ENCODE measurements around the gene MAST2.
"Not testable (repeated sequence)": the region's sequence is repeated elsewhere in the genome, so short reads cannot be mapped to it uniquely, and the experiment has no call there.

MAST2 gene

DNA sequence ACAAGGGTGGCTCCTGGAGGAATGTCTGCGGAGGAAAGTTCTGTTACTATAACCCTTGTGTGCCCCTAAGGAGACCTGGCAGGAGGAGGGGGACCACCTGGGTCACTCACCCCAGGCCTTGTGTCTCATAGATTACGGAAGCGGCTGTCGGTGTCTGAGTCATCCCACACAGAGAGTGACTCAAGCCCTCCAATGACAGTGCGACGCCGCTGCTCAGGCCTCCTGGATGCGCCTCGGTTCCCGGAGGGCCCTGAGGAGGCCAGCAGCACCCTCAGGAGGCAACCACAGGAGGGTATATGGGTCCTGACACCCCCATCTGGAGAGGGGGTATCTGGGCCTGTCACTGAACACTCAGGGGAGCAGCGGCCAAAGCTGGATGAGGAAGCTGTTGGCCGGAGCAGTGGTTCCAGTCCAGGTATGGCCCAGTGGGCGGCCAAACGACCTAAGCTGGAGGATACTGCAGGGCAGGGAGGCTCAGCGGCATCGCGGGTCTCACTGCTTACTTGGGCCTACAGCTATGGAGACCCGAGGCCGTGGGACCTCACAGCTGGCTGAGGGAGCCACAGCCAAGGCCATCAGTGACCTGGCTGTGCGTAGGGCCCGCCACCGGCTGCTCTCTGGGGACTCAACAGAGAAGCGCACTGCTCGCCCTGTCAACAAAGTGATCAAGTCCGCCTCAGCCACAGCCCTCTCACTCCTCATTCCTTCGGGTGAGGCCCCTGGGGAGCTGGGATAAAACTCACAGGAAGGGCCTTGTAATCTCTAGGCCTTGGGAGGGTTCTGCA lies 227.7 kb downstream of the MAST2 start:
- Mint-ChIP-seq H3K36me3 (no peaks in the 10 kb centered on the region), H3K27ac (no peak overlapping the region), H3K27me3 (no peaks in the 10 kb centered on the region), H3K4me3 (no peak overlapping the region), H3K9me3 (ENCODE audit: low read depth) (no peaks in the 10 kb centered on the region), H3K4me1 (ENCODE audit: low read depth) (no peaks in the 10 kb centered on the region)

DNA sequence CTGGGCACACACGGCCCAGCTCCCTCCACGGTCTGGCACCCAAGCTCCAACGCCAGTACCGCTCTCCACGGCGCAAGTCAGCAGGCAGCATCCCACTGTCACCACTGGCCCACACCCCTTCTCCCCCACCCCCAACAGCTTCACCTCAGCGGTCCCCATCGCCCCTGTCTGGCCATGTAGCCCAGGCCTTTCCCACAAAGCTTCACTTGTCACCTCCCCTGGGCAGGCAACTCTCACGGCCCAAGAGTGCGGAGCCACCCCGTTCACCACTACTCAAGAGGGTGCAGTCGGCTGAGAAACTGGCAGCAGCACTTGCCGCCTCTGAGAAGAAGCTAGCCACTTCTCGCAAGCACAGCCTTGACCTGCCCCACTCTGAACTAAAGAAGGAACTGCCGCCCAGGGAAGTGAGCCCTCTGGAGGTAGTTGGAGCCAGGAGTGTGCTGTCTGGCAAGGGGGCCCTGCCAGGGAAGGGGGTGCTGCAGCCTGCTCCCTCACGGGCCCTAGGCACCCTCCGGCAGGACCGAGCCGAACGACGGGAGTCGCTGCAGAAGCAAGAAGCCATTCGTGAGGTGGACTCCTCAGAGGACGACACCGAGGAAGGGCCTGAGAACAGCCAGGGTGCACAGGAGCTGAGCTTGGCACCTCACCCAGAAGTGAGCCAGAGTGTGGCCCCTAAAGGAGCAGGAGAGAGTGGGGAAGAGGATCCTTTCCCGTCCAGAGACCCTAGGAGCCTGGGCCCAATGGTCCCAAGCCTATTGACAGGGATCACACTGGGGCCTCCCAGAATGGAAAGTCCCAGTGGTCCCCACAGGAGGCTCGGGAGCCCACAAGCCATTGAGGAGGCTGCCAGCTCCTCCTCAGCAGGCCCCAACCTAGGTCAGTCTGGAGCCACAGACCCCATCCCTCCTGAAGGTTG lies 231.4 kb downstream of the MAST2 start:
- Mint-ChIP-seq H3K27me3 (no peaks in the 10 kb centered on the region), H3K9me3 (ENCODE audit: low read depth) (no peaks in the 10 kb centered on the region), H3K27ac (no peak overlapping the region), H3K36me3 (no peaks in the 10 kb centered on the region), H3K4me3 (no peak overlapping the region), H3K4me1 (ENCODE audit: low read depth) (no peaks in the 10 kb centered on the region)

GRCh38 chr1:46036894-46037839 lies 233.8 kb downstream of the MAST2 start:
- Mint-ChIP-seq H3K9me3 (ENCODE audit: low read depth) (no peaks in the 10 kb centered on the region), H3K36me3 (no peaks in the 10 kb centered on the region), H3K4me1 (ENCODE audit: low read depth) (no peaks in the 10 kb centered on the region), H3K27me3 (no peaks in the 10 kb centered on the region), H3K4me3 (no peak overlapping the region), H3K27ac (no peak overlapping the region)

DNA sequence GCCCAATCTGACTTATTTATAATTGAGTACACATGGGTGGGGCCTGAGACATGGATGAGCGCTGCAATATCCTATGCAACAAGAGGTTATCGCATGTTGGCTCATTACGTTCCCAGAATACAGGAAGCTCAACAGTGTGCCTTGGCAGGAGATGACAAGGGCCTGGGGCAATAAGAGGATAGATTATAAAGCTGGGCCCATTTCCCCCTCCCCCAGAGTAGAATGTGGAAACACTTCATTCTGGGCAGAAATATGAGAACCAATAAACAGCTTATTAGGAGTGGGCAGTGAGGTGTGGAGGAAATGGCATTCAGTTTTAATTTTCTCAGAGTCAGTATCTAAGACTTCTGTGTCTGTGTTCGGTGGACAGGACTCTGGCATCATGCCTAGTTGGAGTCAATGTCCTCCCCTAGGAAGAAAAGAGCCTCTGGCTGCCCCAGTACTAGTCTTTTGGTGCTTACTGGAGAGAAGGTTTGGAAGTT lies 236.2 kb downstream of the MAST2 start:
- H3K27ac Mint-ChIP-seq, result no peak overlapping the region
- no peaks in the 10 kb centered on the region for H3K9me3 Mint-ChIP-seq (ENCODE audit: low read depth)
- H3K27me3 Mint-ChIP-seq, result peaks cover 2% of the 10 kb centered on the region
- no peaks in the 10 kb centered on the region for H3K36me3 Mint-ChIP-seq
- no peak overlapping the region for H3K4me3 Mint-ChIP-seq
- H3K4me1 Mint-ChIP-seq (ENCODE audit: low read depth), result peaks cover 3% of the 10 kb centered on the region

GRCh38 chr1:46041551-46041950 lies 238.1 kb downstream of the MAST2 start:
- peaks cover 2% of the 10 kb centered on the region for H3K27me3 Mint-ChIP-seq
- H3K36me3 Mint-ChIP-seq, result no peaks in the 10 kb centered on the region
- H3K9me3 Mint-ChIP-seq (ENCODE audit: low read depth), result no peaks in the 10 kb centered on the region
- H3K4me3 Mint-ChIP-seq, result no peak overlapping the region
- no peak overlapping the region for H3K27ac Mint-ChIP-seq
- H3K4me1 Mint-ChIP-seq (ENCODE audit: low read depth), result peaks cover 3% of the 10 kb centered on the region

DNA sequence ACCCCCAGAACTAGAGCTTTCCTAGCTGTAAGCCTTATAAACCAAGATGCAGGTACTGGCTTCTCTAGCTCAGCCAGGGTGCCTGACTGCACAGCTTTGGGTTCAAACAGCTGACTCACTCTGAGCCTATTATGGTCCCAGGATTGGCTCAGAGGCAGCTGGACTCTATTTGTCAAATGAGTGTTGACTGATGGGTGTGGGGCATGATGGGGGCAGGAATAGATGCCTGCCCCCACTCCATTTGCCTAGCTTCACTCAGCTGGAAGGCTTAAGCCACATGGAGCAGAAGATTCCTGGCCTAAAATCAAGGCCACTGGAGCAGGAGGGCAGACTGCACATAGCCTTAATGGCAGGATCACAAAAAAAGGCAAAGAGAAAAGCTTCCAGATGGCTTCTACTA lies 238.6 kb downstream of the MAST2 start:
- no peak overlapping the region for H3K4me3 Mint-ChIP-seq
- H3K9me3 Mint-ChIP-seq (ENCODE audit: low read depth), result no peaks in the 10 kb centered on the region
- peaks cover 3% of the 10 kb centered on the region for H3K4me1 Mint-ChIP-seq (ENCODE audit: low read depth)
- peaks cover 2% of the 10 kb centered on the region for H3K27me3 Mint-ChIP-seq
- H3K36me3 Mint-ChIP-seq, result no peaks in the 10 kb centered on the region
- no peak overlapping the region for H3K27ac Mint-ChIP-seq

- Mint-ChIP-seq H3K27me3 (peaks cover 2% of the 10 kb centered on the region), H3K4me1 (ENCODE audit: low read depth) (peaks cover 3% of the 10 kb centered on the region), H3K4me3 (no peak overlapping the region), H3K27ac (no peak overlapping the region), H3K36me3 (no peaks in the 10 kb centered on the region), H3K9me3 (ENCODE audit: low read depth) (no peaks in the 10 kb centered on the region)
Observed at GRCh38 chr1:46043458-46044017, 240.1 kb downstream of the MAST2 start.

DNA sequence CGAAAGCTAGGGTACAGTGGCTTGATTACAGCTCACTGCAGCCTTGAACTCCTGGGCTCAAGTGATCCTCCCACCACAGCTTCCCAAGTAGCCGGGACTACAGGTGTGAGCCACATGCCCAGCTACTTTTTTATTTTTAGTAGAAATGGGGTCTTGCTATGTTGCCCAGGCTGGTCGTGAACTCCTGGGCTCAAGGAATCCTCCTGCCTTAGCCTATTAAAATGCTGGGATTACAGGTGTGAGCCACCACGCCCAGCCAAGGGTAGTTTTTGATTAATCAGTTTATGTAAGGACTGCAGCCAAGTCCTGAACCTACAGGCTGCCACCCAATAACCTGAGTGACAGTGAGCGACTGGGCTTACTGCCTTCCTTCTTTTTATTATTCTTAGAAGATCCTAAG lies 240.7 kb downstream of the MAST2 start:
- H3K27ac Mint-ChIP-seq, result no peak overlapping the region
- no peak overlapping the region for H3K4me3 Mint-ChIP-seq
- H3K27me3 Mint-ChIP-seq, result peaks cover 2% of the 10 kb centered on the region
- no peaks in the 10 kb centered on the region for H3K36me3 Mint-ChIP-seq
- H3K9me3 Mint-ChIP-seq (ENCODE audit: low read depth), result no peaks in the 10 kb centered on the region
- H3K4me1 Mint-ChIP-seq (ENCODE audit: low read depth), result peaks cover 3% of the 10 kb centered on the region

DNA sequence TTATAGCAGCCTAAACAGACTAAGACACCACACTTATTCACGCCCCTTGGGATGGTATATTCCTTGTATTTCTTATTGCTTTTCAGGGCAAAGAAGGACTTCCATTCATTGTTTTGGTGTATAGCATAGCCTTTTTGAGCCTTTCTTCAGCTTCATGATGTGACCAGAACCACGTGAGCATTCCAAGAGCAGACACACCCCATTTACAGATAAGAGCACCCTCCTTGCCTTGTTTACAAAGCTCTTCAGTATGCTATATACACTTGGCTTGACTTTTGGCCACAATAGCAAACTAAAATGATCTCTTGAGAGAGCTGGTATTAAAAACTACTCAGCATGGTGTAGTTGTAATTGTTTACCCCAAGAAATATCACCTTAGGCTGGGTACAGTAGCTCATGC lies 250.3 kb downstream of the MAST2 start:
- Mint-ChIP-seq H3K4me3 (no peak overlapping the region), H3K4me1 (ENCODE audit: low read depth) (no peaks in the 10 kb centered on the region), H3K27ac (no peak overlapping the region), H3K9me3 (ENCODE audit: low read depth) (peaks cover 6% of the 10 kb centered on the region), H3K36me3 (peaks cover 3% of the 10 kb centered on the region), H3K27me3 (no peaks in the 10 kb centered on the region)

DNA sequence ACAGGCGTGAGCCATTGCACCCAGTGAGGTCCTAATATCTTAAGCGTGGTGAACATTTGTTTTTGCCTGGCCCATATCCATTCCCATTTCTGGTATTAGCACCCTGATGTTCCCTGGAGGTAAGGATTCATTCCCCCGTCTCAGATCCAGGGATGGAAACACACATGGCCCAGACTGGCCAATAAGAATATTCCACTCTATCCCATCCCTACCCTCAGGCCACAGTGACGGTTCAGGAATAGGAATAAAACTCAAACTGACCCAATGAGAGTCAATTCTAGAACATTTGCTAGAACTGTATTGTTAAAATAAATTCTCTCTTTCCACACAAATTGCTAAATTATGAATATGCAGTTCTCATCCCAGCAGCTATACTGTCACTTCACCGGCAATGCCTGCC lies 252.9 kb downstream of the MAST2 start:
- peaks cover 3% of the 10 kb centered on the region for H3K36me3 Mint-ChIP-seq

GRCh38 chr1:46057215-46057614 lies 253.8 kb downstream of the MAST2 start:
- H3K36me3 Mint-ChIP-seq; H3K9me3 Mint-ChIP-seq (ENCODE audit: low read depth); H3K4me1 Mint-ChIP-seq (ENCODE audit: low read depth); H3K27ac Mint-ChIP-seq; H3K4me3 Mint-ChIP-seq; H3K27me3 Mint-ChIP-seq: not testable (repeated sequence)

More for the DNA sequence above, 252.9 kb downstream of the MAST2 start:
- no peak overlapping the region for H3K27ac Mint-ChIP-seq
- H3K4me3 Mint-ChIP-seq, result no peak overlapping the region
- H3K9me3 Mint-ChIP-seq (ENCODE audit: low read depth), result peaks cover 6% of the 10 kb centered on the region
- no peaks in the 10 kb centered on the region for H3K4me1 Mint-ChIP-seq (ENCODE audit: low read depth)
- no peaks in the 10 kb centered on the region for H3K27me3 Mint-ChIP-seq

DNA sequence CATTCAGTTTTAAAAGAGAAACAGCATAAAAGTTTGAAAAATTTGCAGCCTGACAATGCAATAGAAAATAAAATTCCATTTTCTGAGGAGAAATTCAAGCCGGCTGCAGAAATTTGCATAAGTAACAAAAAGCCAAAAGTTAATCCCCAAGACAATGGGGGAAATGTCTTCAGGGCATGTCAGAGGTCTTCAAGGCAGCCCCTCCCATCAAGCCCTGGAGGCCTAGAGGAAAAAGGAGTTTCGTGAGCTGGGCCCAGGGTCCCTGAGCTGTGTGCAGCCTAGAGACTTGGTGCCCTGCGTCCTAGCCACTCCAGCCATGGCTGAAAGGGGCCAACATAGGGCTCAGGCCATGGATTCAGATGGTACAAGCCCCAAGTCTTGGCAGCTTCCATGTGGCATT lies 254.4 kb downstream of the MAST2 start:
- Mint-ChIP-seq H3K36me3 (peaks cover 3% of the 10 kb centered on the region), H3K27me3 (no peaks in the 10 kb centered on the region), H3K4me3 (no peak overlapping the region), H3K27ac (no peak overlapping the region), H3K4me1 (ENCODE audit: low read depth) (peaks cover 6% of the 10 kb centered on the region), H3K9me3 (ENCODE audit: low read depth) (peaks cover 6% of the 10 kb centered on the region)

DNA sequence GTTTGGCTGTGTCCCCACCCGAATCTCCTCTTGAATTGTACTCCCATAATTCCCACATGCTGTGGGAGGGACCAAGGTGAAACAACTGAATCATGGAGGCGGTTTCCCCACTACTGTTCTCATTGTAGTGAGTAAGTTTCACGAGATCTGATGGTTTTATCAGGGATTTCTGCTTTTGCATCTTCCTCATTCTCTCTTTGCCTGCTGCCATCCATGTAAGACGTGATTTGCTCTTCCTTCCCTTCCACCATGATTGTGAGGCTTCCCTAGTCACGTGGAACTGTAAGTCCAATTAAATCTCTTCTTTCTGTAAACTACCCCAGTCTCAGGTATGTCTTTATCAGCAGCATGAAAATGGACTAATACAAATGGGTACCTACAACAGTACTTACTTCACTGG lies 255.5 kb downstream of the MAST2 start:
- Mint-ChIP-seq H3K27ac (no peak overlapping the region), H3K4me3 (no peak overlapping the region), H3K36me3 (peaks cover 3% of the 10 kb centered on the region), H3K4me1 (ENCODE audit: low read depth) (peaks cover 9% of the 10 kb centered on the region), H3K9me3 (ENCODE audit: low read depth) (peaks cover 6% of the 10 kb centered on the region), H3K27me3 (no peaks in the 10 kb centered on the region)

DNA sequence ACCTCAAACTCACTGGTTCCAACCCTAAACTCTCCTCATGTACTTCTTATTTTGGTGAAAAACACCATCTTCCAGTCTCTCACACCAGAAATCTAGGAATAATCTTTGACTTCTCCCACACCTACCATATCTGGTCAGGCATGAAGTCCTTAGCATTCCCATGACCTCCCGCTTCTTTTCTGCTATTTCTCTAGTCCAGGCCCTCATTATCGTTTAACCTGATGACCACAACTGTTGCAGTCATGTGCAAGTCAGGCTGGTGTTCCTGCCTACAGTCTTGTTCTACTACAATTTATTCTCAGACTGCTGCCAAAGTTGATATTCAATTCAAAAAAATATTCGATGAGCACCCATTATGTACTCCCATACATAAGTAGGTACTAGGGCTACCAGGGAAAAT lies 257.7 kb downstream of the MAST2 start:
- Mint-ChIP-seq H3K36me3 (peaks cover 3% of the 10 kb centered on the region), H3K4me3 (no peak overlapping the region), H3K9me3 (ENCODE audit: low read depth) (peaks cover 6% of the 10 kb centered on the region), H3K27me3 (no peaks in the 10 kb centered on the region), H3K27ac (no peak overlapping the region), H3K4me1 (ENCODE audit: low read depth) (peaks cover 20% of the 10 kb centered on the region)

Measured in activated naive CD8-positive, alpha-beta T cell (primary cell).